Suprapubic skin (tissue), 4 donors: Measurements from ENCODE around the gene KIZ. TPM values are rescaled to one million over a fixed set of nuclear protein-coding genes. Genes with fewer than 3 reads are reported as not detected.

Experiments
- DNase-seq, 2 donors: peaks; one replicate each; pipeline ENCODE4 v3.0.0-alpha.2; 2019; ENCODE audit warnings: low spot score in 2 of 2
- H3K27ac ChIP-seq: fragments of 200-600 bp; sonication (generic); one replicate; pipeline ENCODE4 v1.5.1; 2019
- H3K27me3 ChIP-seq: fragments of 200-600 bp; sonication (generic); one replicate; pipeline ENCODE4 v1.5.1; 2019
- H3K36me3 ChIP-seq: fragments of 200-600 bp; sonication (generic); one replicate; pipeline ENCODE4 v1.5.1; 2019
- H3K4me1 ChIP-seq: fragments of 200-600 bp; sonication (generic); one replicate; pipeline ENCODE4 v1.5.1; 2019
- H3K4me3 ChIP-seq: fragments of 200-600 bp; sonication (generic); one replicate; pipeline ENCODE4 v1.5.1; 2019; ENCODE audit warnings: mild to moderate bottlenecking
- H3K9me3 ChIP-seq: fragments of 200-600 bp; sonication (generic); one replicate; pipeline ENCODE4 v1.5.1; 2019
- EP300 ChIP-seq: sonication (generic); formaldehyde crosslinking; IDR thresholded peaks from one replicate; pipeline ENCODE4 v1.6.1; 2017; ENCODE audit warnings: antibody characterized with exemption
- POLR2A ChIP-seq, 2 donors: fragments of 450-650 bp; IDR thresholded peaks; one replicate each; pipeline ENCODE4 v1.6.1; 2017; ENCODE audit warnings: antibody characterized with exemption in 2 of 2, mild to moderate bottlenecking in 2 of 2, moderate library complexity in 2 of 2
- POLR2AphosphoS5 ChIP-seq, 3 donors: sonication (generic); formaldehyde crosslinking; IDR thresholded peaks; one replicate each; pipeline ENCODE4 v1.6.1; 2017; ENCODE audit warnings: antibody characterized with exemption in 3 of 3
- WGBS: methylation state at CpG from one replicate; pipeline ENCODE4 v1.1.5; 2018; 5-methylcytosine and 5-hydroxymethylcytosine counted together
- total RNA-seq, 4 donors: library from RNA; depleted of rRNA; stranded (reverse); fragments of >200 nt; gene quantifications; one replicate each; pipeline ENCODE4 v1.1.0, GENCODE V29; 2016
- TF ChIP-seq, protein P1 (sequence below), 2 donors: fragments of 200-600 bp in 1 of 2; fragments of 450-650 bp in 1 of 2; sonication (generic) in 1 of 2; IDR thresholded peaks; one replicate each; pipeline ENCODE4 v1.5.1; 2016 to 2019; ENCODE audit warnings: antibody characterized with exemption in 2 of 2, mild to moderate bottlenecking in 1 of 2, moderate library complexity in 1 of 2

KIZ gene
- total RNA-seq, 4 donors from 2014 or later, result 14.7 to 43.0 (median 34.0) TPM

DNA sequence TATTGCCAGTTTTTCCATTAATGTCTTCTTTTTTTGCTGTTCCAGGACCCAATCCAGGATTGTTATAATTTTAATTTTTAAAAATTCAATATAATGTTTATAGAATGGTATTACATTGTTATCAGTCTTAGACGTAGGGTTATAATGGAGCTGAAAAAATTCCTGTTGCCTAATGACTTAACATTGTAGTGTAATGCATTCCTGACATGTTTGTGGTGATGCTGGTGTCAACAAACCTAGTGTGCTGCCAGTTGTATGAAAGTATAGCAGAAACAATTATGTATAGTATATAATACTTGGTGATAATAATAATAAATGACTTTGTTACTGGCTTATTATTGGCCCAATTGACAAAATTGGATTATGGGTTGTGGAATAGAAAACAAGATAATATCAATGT is 30.4 kb downstream of the KIZ start:
- TF ChIP-seq POLR2A (IDR thresholded peaks at IDR 0.05), result no peak
- TF ChIP-seq POLR2AphosphoS5 (IDR thresholded peaks at IDR 0.05), result no peak
- TF ChIP-seq, protein P1, sequence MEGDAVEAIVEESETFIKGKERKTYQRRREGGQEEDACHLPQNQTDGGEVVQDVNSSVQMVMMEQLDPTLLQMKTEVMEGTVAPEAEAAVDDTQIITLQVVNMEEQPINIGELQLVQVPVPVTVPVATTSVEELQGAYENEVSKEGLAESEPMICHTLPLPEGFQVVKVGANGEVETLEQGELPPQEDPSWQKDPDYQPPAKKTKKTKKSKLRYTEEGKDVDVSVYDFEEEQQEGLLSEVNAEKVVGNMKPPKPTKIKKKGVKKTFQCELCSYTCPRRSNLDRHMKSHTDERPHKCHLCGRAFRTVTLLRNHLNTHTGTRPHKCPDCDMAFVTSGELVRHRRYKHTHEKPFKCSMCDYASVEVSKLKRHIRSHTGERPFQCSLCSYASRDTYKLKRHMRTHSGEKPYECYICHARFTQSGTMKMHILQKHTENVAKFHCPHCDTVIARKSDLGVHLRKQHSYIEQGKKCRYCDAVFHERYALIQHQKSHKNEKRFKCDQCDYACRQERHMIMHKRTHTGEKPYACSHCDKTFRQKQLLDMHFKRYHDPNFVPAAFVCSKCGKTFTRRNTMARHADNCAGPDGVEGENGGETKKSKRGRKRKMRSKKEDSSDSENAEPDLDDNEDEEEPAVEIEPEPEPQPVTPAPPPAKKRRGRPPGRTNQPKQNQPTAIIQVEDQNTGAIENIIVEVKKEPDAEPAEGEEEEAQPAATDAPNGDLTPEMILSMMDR (IDR thresholded peaks at IDR 0.05), result no peak
- TF ChIP-seq EP300, result no peak
- DNase-seq, result no peak
- 66% methylated on average over 1 of the region's 1 CpG for WGBS
- Histone ChIP-seq H3K4me3 (no peak overlapping the region), H3K27ac (no peak overlapping the region), H3K9me3 (no peaks in the 10 kb centered on the region), H3K27me3 (no peaks in the 10 kb centered on the region), H3K36me3 (peaks cover 6% of the 10 kb centered on the region), H3K4me1 (no peaks in the 10 kb centered on the region)

- Histone ChIP-seq H3K27me3 (no peaks in the 10 kb centered on the region), H3K4me1 (no peaks in the 10 kb centered on the region), H3K9me3 (no peaks in the 10 kb centered on the region), H3K27ac (no peak overlapping the region), H3K4me3 (no peak overlapping the region), H3K36me3 (peaks cover 11% of the 10 kb centered on the region)
- 92% methylated on average over 4 of the region's 4 CpGs for WGBS
- TF ChIP-seq EP300 (no peak), POLR2AphosphoS5 (IDR thresholded peaks at IDR 0.05) (no peak), POLR2A (IDR thresholded peaks at IDR 0.05) (no peak)
- TF ChIP-seq, protein P1 (IDR thresholded peaks at IDR 0.05), result no peak
- no peak for DNase-seq
Measured at GRCh38 chr20:21157006-21157405, 31.1 kb downstream of the KIZ start.

- no peaks in the 10 kb centered on the region for H3K27me3 ChIP-seq
- no peak for TF ChIP-seq POLR2AphosphoS5 (IDR thresholded peaks at IDR 0.05)
- TF ChIP-seq, protein P1 (IDR thresholded peaks at IDR 0.05), result no peak
- no peak for TF ChIP-seq EP300
- no peak for TF ChIP-seq POLR2A (IDR thresholded peaks at IDR 0.05)
- H3K4me1 ChIP-seq, result no peaks in the 10 kb centered on the region
- no peaks in the 10 kb centered on the region for H3K9me3 ChIP-seq
- no peak overlapping the region for H3K4me3 ChIP-seq
- DNase-seq, result no peak
- no peak overlapping the region for H3K27ac ChIP-seq
- peaks cover 19% of the 10 kb centered on the region for H3K36me3 ChIP-seq
- WGBS, result 95% methylated on average over 6 of the region's 6 CpGs
Measured at GRCh38 chr20:21159658-21160380, 33.9 kb downstream of the KIZ start.

DNA sequence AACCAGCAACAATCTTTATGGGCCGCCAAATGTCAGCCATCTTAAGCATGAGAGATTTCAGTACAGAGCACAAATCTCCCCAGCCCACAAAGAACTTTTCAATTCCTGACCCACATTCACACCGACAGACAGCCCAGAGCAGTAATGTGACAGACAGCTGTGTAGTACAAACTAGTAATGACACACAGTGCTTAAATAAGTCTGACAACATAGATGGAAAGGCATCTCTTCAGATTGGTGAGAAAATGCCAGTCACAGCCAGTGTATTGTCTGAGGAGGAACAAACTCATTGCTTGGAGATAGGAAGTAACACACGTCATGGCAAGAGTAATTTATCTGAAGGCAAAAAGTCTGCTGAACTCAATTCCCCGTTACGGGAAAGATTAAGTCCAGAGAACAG is 36.0 kb downstream of the KIZ start:
- 89% methylated on average over 5 of the region's 5 CpGs for WGBS
- Histone ChIP-seq H3K4me1 (no peaks in the 10 kb centered on the region), H3K36me3 (peaks cover 23% of the 10 kb centered on the region)

DNA sequence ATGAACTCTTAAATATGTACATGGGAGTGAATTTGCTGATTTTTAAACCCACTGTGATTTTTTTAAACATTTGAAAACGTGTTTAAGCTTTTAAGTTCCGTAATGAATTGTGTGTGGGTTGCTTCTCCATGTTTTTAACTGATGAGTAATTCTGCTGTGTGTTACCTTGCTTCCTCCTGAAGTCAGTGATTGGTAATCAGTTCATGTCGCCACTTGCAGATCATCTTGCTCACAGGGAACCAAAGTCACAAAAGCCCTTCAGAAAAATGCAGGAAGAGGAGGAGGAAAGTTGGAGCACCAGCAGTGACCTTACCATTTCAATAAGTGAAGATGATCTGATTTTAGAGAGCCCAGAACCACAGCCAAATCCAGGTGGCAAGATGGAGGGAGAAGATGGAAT is 36.7 kb downstream of the KIZ start:
- no peaks in the 10 kb centered on the region for H3K27me3 ChIP-seq
- peaks cover 24% of the 10 kb centered on the region for H3K36me3 ChIP-seq
- H3K27ac ChIP-seq, result no peak overlapping the region
- no peaks in the 10 kb centered on the region for H3K4me1 ChIP-seq
- no peaks in the 10 kb centered on the region for H3K9me3 ChIP-seq
- no peak for DNase-seq
- no peak overlapping the region for H3K4me3 ChIP-seq
- 54% methylated on average over 3 of the region's 3 CpGs for WGBS
- TF ChIP-seq EP300, result no peak
- TF ChIP-seq, protein P1 (IDR thresholded peaks at IDR 0.05), result no peak
- TF ChIP-seq POLR2A (IDR thresholded peaks at IDR 0.05), result no peak
- TF ChIP-seq POLR2AphosphoS5 (IDR thresholded peaks at IDR 0.05), result no peak

More for the DNA sequence above, 36.0 kb downstream of the KIZ start:
- Histone ChIP-seq H3K27me3 (no peaks in the 10 kb centered on the region), H3K4me3 (no peak overlapping the region), H3K27ac (no peak overlapping the region), H3K9me3 (no peaks in the 10 kb centered on the region)
- TF ChIP-seq POLR2AphosphoS5 (IDR thresholded peaks at IDR 0.05) (no peak), EP300 (no peak), POLR2A (IDR thresholded peaks at IDR 0.05) (no peak)
- TF ChIP-seq, protein P1 (IDR thresholded peaks at IDR 0.05), result no peak
- DNase-seq, result no peak
